HG03439 (cell line): ENCODE measurements around the gene STUB1.
A peak's percentile ranks its signal among the peaks of the same experiment; 100 is the strongest.

Experiments
- ATAC-seq: cut with Tn5 transposase; IDR thresholded peaks from one replicate; pipeline ENCODE4 v1.9.1; 2021; ENCODE audit warnings: mild to moderate bottlenecking, moderate library complexity; ENCODE audit not compliant: unreplicated experiment

STUB1 gene

GRCh38 chr16:662597-662996 is 17.6 kb upstream of the STUB1 start:
- ATAC-seq: no peak

DNA sequence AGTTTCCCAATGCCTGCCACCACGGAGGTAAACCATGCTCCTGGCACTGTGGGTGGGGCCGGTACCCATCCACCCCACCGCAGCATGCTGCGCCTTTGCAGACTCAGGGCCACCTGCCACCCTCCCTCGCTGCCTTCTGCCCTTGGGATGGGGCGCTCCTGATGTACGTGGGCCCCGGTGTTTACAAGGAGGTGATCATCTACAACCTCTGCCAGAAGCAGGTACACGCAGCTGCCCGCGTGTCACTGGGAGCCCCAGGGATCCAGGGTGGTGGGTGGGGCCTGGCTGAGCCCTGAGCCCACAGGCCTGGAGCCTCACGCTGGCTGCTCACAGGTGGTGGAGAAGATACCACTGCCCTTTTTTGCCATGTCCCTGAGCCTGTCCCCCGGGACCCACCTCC is 13.6 kb upstream of the STUB1 start:
- ATAC-seq: no peak

GRCh38 chr16:667113-667779 is 13.0 kb upstream of the STUB1 start:
- ATAC-seq: no peak

- peak; percentile 62 for ATAC-seq
Observed at GRCh38 chr16:667780-668518, 12.3 kb upstream of the STUB1 start, which contains the start of gene RHOT2. Gene RHOT2 (plus strand): TSS chr16:668132. CDS start chr16:668200, 68 bp downstream.

DNA sequence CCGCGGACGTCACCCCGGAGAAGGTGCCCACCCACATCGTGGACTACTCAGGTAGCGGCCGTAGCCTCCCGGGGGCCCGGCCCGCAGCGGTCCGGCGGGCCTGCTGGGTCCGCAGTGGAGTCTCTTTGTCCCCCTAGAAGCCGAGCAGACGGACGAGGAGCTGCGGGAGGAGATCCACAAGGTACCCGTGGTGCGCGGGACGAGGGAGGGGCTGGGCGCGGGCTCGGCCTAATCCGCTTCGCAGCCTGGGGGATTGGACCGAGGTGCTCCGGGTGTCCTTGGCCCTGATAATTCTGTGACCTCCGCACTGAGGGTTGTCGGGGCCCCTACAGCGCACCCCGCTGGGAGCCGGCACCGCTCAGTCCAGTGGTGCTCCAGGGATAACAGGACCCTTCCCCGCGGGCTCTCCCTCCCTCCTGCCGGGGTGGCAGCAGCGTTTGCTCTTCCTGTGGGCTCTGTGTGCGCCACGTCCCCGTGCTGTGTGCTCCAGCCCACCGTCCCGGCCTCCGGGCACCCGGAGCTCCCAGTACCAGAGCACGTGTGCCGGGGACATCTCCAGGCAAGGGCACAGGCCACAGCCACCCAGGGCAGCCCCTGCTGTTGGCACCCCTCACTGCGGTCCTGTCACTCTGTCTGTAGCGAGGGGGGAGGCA is 11.6 kb upstream of the STUB1 start:
- peak; percentile 3 for ATAC-seq

- ATAC-seq: no peak
Observed at GRCh38 chr16:669666-670065, 10.5 kb upstream of the STUB1 start.

GRCh38 chr16:670485-671352 is 9.5 kb upstream of the STUB1 start:
- no peak for ATAC-seq

GRCh38 chr16:671353-672131 is 8.7 kb upstream of the STUB1 start:
- ATAC-seq: no peak

GRCh38 chr16:672371-672770 is 7.8 kb upstream of the STUB1 start:
- ATAC-seq: no peak

DNA sequence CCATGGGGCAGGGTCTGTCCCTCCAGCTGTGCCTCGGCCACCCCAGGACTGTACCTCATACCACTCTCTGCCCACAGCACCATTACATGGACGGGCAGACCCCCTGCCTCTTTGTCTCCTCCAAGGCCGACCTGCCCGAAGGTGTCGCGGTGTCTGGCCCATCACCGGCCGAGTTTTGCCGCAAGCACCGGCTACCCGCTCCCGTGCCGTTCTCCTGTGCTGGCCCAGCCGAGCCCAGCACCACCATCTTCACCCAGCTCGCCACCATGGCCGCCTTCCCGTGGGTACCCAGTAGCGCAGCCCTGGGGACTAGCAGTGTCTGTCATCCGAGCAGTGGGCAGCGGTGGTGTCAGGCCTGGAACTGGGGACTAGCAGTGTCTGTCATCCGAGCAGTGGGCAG is 7.4 kb upstream of the STUB1 start:
- ATAC-seq: no peak

DNA sequence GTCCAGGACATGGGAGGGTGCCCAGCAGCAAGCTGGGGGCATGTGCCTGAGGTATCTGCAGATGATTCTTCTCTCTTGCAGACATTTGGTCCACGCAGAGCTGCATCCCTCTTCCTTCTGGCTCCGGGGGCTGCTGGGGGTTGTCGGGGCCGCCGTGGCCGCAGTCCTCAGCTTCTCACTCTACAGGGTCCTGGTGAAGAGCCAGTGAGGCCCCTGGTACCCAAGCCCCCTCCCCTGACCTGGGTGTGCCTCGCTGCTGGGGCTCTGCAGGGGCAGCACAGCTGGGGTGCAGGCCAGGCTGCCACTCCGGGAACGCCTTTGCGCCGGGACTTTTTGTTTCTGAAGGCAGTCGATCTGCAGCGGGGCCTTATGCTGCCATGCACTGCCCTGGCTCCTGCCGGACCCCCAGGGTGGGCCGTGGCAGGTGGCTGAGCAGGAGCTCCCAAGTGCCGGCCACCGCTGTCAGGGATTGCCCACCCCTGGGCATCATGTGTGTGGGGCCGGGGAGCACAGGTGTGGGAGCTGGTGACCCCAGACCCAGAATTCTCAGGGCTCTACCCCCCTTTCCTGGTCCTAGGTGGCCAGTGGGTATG is 6.7 kb upstream of the STUB1 start:
- no peak for ATAC-seq

GRCh38 chr16:674214-674881 is 5.9 kb upstream of the STUB1 start:
- no peak for ATAC-seq

DNA sequence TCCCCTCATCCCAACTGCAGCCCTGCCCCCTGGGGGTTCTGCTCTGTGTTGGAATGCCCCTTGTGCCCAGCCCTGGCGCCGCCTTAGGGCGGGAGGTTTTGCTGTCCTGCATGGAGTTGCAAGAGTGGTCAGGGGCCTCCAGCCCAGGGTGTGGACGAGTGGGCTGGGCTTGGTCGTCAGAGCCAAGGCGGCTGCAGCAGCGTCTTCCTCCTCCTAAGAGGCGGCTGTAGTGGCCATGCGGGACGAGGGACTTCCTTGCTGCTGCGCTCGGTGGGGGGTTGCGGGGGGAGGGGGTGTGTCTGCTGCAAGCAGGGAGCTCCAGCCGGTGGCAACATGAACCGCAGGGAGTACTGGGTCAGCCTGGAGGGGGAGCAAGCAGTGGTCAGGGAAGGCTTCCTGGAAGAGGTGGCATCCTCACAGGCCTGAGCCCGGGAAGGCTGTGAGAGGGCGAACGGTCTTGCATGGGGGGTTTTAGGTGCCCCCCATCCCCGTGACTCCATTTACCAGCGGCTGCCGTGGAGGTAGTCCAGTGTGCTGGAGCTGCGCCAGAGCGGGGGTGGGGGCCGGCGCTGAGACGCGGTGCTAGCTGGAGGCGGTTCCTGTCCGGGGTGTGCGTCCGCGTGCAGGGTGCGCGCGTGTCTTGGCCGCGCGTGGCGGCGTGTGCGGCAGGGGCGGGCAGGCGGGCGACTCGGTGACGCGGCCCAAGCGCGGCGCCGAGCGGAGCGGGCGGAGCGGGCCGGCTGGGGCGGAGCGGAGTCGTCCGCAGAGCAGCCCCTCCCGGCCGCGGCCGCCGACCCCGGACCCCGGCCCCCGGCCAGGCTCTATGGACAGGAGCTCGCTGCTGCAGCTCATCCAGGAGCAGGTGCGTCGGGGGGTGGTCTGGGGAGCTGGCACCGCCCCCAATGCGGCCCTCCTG is 5.0 kb upstream of the STUB1 start, which contains the start of gene RHBDL1:
Gene RHBDL1, plus strand, starts transcription at position 704 of the 916 bp plus-strand sequence. Its CDS starts 120 bp downstream, at position 824.
- ATAC-seq: no peak

GRCh38 chr16:675884-676564 is 4.2 kb upstream of the STUB1 start:
- ATAC-seq: no peak

- no peak for ATAC-seq
Observed at GRCh38 chr16:676565-676902, 3.7 kb upstream of the STUB1 start.

DNA sequence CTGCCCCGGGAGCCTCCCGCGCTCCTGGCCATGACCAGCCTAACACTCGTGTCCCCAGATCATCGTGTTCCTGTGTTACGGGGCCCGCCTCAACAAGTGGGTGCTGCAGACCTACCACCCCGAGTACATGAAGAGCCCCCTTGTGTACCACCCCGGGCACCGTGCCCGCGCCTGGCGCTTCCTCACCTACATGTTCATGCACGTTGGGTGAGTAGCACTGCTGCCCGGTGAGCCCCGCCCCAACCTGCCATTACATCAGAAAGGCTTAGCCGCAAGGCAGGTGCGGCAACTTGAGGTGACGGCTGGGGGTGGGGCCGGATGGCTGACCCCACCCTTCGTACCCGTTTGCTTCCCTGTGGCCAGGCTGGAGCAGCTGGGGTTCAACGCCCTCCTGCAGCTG is 3.3 kb upstream of the STUB1 start:
- ATAC-seq: no peak

DNA sequence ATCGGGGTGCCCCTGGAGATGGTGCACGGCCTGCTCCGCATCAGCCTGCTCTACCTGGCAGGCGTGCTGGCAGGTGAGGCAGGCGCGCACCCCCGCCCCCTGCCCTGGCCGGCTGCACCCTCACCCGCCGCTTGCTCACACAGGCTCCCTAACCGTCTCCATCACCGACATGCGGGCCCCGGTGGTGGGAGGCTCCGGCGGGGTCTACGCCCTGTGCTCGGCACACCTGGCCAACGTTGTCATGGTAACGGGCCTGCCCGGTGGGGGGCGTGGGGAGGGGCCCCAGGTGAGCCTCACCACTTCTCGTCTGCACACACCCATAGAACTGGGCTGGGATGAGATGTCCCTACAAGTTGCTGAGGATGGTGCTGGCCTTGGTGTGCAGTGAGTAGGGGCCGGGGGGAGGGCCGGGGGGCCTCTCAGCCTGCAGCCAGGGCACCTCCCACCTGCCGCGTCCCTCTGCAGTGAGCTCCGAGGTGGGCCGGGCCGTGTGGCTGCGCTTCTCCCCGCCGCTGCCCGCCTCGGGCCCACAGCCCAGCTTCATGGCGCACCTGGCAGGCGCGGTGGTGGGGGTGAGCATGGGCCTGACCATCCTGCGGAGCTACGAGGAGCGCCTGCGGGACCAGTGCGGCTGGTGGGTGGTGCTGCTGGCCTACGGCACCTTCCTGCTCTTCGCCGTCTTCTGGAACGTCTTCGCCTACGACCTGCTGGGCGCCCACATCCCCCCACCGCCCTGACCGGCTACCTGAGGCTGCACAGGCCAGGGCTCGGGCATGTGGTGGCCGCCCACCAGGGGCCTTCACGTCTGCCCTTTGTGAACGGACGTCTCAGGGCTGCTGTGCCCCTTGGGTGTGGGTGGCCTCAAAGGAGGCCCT is 2.7 kb upstream of the STUB1 start:
- no peak for ATAC-seq
